DOHH2 (cell line): Measurements from ENCODE around the gene CDH22.

Experiments
- H3F3A ChIP-seq: fragments of 200-600 bp; sonication (generic), shearing (Covaris generic); 2 replicates; pipeline ENCODE4 v1.6.0; 2016; ENCODE audit warnings: antibody characterized with exemption, mild to moderate bottlenecking; ENCODE audit not compliant: control insufficient read depth, insufficient read depth
- H3K27ac ChIP-seq: fragments of 200-600 bp; sonication (generic); 2 replicates; pipeline ENCODE4 v1.5.1; 2014; ENCODE audit warnings: low read depth, mild to moderate bottlenecking, low read length, moderate library complexity
- H3K27me3 ChIP-seq: fragments of 200-600 bp; sonication (generic); 2 replicates; pipeline ENCODE4 v1.6.1; 2014; ENCODE audit warnings: mild to moderate bottlenecking, low read length, mixed read lengths; ENCODE audit not compliant: control insufficient read depth
- H3K36me3 ChIP-seq: fragments of 200-600 bp; sonication (generic); 2 replicates; pipeline ENCODE4 v1.6.1; 2014; ENCODE audit warnings: mild to moderate bottlenecking, low read length, moderate library complexity, mixed read lengths; ENCODE audit not compliant: control insufficient read depth
- H3K4me1 ChIP-seq: fragments of 200-600 bp; sonication (generic); 2 replicates; pipeline ENCODE4 v1.6.1; 2014; ENCODE audit warnings: mild to moderate bottlenecking, low read length, mixed read lengths; ENCODE audit not compliant: control insufficient read depth
- H3K4me2 ChIP-seq: fragments of 200-600 bp; sonication (generic); 2 replicates; pipeline ENCODE4 v1.6.0; 2014; ENCODE audit warnings: mild to moderate bottlenecking, low read length, moderate library complexity
- H3K4me3 ChIP-seq: fragments of 200-600 bp; sonication (generic); 2 replicates; pipeline ENCODE4 v1.5.1; 2014; ENCODE audit warnings: mild to moderate bottlenecking, low read length, mixed read lengths
- H3K79me2 ChIP-seq: fragments of 200-600 bp; sonication (generic); 2 replicates; pipeline ENCODE4 v1.6.1; 2014; ENCODE audit warnings: mild to moderate bottlenecking, low read length, mixed read lengths; ENCODE audit not compliant: control insufficient read depth
- H3K9me2 ChIP-seq: fragments of 200-600 bp; sonication (generic); replicated peaks from 2 replicates; pipeline ENCODE4 v1.6.1; 2014; ENCODE audit warnings: mild to moderate bottlenecking, low read length, mixed read lengths; ENCODE audit not compliant: control insufficient read depth
- H3K9me3 ChIP-seq: fragments of 200-600 bp; sonication (generic); 2 replicates; pipeline ENCODE4 v1.6.1; 2014; ENCODE audit warnings: antibody characterized with exemption, low read length, mixed read lengths; ENCODE audit not compliant: control insufficient read depth, insufficient read depth
- H4K20me1 ChIP-seq: fragments of 200-600 bp; sonication (generic); 2 replicates; pipeline ENCODE4 v1.6.0; 2014; ENCODE audit warnings: low read depth, mild to moderate bottlenecking, antibody characterized with exemption, low read length, moderate library complexity; ENCODE audit not compliant: control insufficient read depth, insufficient read depth
- EZH2phosphoT487 ChIP-seq: fragments of 200-600 bp; sonication (generic); IDR thresholded peaks from 2 replicates; pipeline ENCODE4 v1.6.1; 2017; ENCODE audit warnings: borderline replicate concordance, mild to moderate bottlenecking, antibody characterized with exemption, low read length, moderate library complexity, mixed read lengths
- TF ChIP-seq, protein P1 (sequence below): fragments of 200-600 bp; sonication (generic); IDR thresholded peaks from one replicate; pipeline ENCODE4 v1.5.1; 2014; ENCODE audit warnings: antibody characterized with exemption, mild to moderate bottlenecking, low read depth, low read length; ENCODE audit not compliant: poor library complexity, severe bottlenecking

The CDH22 gene

DNA sequence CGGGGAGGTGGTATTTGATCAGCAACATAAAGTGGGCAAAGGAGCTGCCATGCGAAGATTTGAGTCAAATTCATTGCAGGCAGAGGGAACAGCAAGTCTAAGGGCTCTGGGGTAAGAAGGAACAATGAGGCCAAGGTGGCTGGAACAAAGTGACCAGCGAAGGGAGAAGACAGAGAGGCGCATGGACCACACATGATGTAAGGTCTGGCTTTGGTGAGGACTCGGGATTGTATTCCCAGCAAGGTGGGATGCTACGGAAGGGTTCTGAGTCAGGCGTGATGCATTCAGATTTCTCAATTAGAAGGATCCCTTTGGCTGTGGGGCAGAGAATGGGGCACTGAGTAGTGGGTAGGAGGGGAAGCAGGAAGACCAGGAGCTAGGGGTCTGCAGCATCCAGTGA, 30.7 kb upstream of the CDH22 start:
- Histone ChIP-seq H3K4me2 (no peak overlapping the region), H3K4me3 (no peak overlapping the region), H3K79me2 (no peaks in the 10 kb centered on the region), H3K27me3 (peaks cover 51% of the 10 kb centered on the region), H3F3A (no peaks in the 10 kb centered on the region), H4K20me1 (no peaks in the 10 kb centered on the region), H3K36me3 (no peaks in the 10 kb centered on the region), H3K27ac (no peak overlapping the region), H3K9me2 (no peaks in the 10 kb centered on the region), H3K4me1 (no peaks in the 10 kb centered on the region), H3K9me3 (no peaks in the 10 kb centered on the region)
- no peak for TF ChIP-seq EZH2phosphoT487
- TF ChIP-seq, protein P1, sequence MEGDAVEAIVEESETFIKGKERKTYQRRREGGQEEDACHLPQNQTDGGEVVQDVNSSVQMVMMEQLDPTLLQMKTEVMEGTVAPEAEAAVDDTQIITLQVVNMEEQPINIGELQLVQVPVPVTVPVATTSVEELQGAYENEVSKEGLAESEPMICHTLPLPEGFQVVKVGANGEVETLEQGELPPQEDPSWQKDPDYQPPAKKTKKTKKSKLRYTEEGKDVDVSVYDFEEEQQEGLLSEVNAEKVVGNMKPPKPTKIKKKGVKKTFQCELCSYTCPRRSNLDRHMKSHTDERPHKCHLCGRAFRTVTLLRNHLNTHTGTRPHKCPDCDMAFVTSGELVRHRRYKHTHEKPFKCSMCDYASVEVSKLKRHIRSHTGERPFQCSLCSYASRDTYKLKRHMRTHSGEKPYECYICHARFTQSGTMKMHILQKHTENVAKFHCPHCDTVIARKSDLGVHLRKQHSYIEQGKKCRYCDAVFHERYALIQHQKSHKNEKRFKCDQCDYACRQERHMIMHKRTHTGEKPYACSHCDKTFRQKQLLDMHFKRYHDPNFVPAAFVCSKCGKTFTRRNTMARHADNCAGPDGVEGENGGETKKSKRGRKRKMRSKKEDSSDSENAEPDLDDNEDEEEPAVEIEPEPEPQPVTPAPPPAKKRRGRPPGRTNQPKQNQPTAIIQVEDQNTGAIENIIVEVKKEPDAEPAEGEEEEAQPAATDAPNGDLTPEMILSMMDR: no peak

DNA sequence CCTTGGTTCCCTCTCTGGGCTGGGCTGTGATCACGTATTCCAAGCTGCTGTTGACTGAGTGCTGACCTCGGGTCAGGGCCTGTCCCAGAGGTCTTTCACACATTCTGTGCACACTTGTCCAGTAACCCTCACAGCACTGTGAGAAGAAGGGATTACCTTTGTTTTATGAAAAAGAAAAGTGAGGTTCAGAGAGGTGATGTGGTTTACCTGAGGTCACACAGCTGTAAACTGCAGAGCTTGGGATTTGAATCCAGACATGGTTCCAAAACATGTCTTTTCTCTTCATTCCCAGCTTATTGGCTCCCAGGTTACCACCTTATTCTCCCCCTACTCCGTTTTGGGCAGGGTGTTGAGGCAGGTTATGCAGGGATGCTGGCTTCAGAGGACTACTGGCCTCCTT, 28.4 kb upstream of the CDH22 start:
- H3K27me3 ChIP-seq: peaks cover 34% of the 10 kb centered on the region
- no peaks in the 10 kb centered on the region for H3K79me2 ChIP-seq
- TF ChIP-seq EZH2phosphoT487: no peak
- TF ChIP-seq, protein P1: no peak

DNA sequence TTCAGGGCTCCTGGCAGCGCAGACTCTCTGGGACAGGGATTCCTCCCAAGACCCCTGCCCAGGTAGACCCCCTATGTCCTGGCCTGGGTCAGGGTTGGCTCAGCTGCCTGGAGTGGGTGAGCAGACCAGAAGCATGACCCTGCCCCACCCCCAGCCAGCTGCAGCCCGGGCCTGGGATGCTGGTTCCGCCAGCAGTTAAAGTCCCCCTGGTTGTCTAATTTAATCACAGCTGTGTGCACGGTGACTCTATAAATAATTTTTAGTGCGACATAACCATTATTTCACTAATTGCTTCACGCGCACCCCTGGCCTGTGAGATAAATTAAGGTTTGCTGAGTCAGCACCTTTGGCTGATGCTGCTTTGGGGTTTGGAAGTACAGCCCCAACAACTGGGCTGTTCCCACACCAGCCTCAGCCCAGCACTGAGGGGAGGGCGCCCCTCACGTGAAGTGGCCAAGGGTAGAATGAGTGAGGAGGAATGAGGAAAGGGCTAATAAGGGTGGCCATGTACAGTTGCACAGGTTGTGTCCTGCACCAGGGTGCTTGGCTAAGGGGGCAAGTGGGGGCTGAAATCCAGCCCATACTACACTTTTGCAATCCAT, 26.1 kb upstream of the CDH22 start:
- Histone ChIP-seq H3K27me3 (peaks cover 23% of the 10 kb centered on the region), H3K4me2 (no peak overlapping the region), H3K27ac (no peak overlapping the region), H3K9me2 (no peaks in the 10 kb centered on the region), H3K9me3 (no peaks in the 10 kb centered on the region), H3K79me2 (no peaks in the 10 kb centered on the region), H3K36me3 (no peaks in the 10 kb centered on the region), H3K4me3 (no peak overlapping the region), H3F3A (no peaks in the 10 kb centered on the region), H3K4me1 (no peaks in the 10 kb centered on the region), H4K20me1 (no peaks in the 10 kb centered on the region)
- TF ChIP-seq, protein P1: no peak
- TF ChIP-seq EZH2phosphoT487: no peak

More for the DNA sequence above, 28.4 kb upstream of the CDH22 start:
- Histone ChIP-seq H3K4me2 (no peak overlapping the region), H3K9me3 (no peaks in the 10 kb centered on the region), H3K36me3 (no peaks in the 10 kb centered on the region), H3K4me1 (no peaks in the 10 kb centered on the region), H3K27ac (no peak overlapping the region), H3F3A (no peaks in the 10 kb centered on the region), H3K9me2 (no peaks in the 10 kb centered on the region), H4K20me1 (no peaks in the 10 kb centered on the region), H3K4me3 (no peak overlapping the region)
